GM12878 (cell line): ENCODE results near the gene TOR2A. TPM values are rescaled to one million over a fixed set of nuclear protein-coding genes. Genes with fewer than 3 reads are reported as not detected.

Source experiments
- BACH1 ChIP-seq: fragments of 450-650 bp; IDR thresholded peaks from 2 replicates; pipeline ENCODE4 v1.6.1; 2017; ENCODE audit warnings: mild to moderate bottlenecking, borderline replicate concordance
- CBFB ChIP-seq: IDR thresholded peaks from 2 replicates; pipeline ENCODE4 v1.6.1; 2016; ENCODE audit warnings: antibody characterized with exemption, low read depth
- CREM ChIP-seq: IDR thresholded peaks from 2 replicates; pipeline ENCODE4 v1.6.1; 2014; ENCODE audit warnings: antibody characterized with exemption, low read depth
- ESRRA ChIP-seq: IDR thresholded peaks from 2 replicates; pipeline ENCODE4 v1.6.1; 2012; ENCODE audit warnings: mild to moderate bottlenecking, low read length, improper control_type of control experiment
- EZH2 ChIP-seq: IDR thresholded peaks from 2 replicates; pipeline ENCODE4 v1.6.1; 2012; ENCODE audit warnings: low read depth, mild to moderate bottlenecking, control low read depth, inconsistent platforms, low read length, borderline replicate concordance; ENCODE audit not compliant: control insufficient read depth
- FOXK2 ChIP-seq: fragments of 450-650 bp; IDR thresholded peaks from 2 replicates; pipeline ENCODE4 v1.6.1; 2017; ENCODE audit warnings: mild to moderate bottlenecking, moderate library complexity
- MEF2A ChIP-seq: IDR thresholded peaks from 2 replicates; pipeline ENCODE4 v1.6.1; 2011; ENCODE audit warnings: low read depth, mild to moderate bottlenecking, low read length, moderate library complexity; ENCODE audit not compliant: insufficient read depth
- MTA2 ChIP-seq: fragments of 450-650 bp; IDR thresholded peaks from 2 replicates; pipeline ENCODE4 v1.6.1; 2016; ENCODE audit warnings: low read depth, mild to moderate bottlenecking, moderate library complexity
- MYB ChIP-seq: fragments of 150-350 bp; IDR thresholded peaks from 2 replicates; pipeline ENCODE4 v1.6.1; 2014; ENCODE audit warnings: mild to moderate bottlenecking, low read depth, low read length, borderline replicate concordance
- NR2C1 ChIP-seq: fragments of 450-650 bp; IDR thresholded peaks from 2 replicates; pipeline ENCODE4 v1.6.1; 2017; ENCODE audit warnings: antibody characterized with exemption, mild to moderate bottlenecking, moderate library complexity
- PKNOX1 ChIP-seq: fragments of 450-650 bp; IDR thresholded peaks from 2 replicates; pipeline ENCODE4 v1.6.1; 2016; ENCODE audit warnings: mild to moderate bottlenecking
- SREBF1 ChIP-seq: IDR thresholded peaks from 2 replicates; pipeline ENCODE4 v1.6.1; 2012; ENCODE audit warnings: mild to moderate bottlenecking, low read length
- TARDBP ChIP-seq: IDR thresholded peaks from 2 replicates; pipeline ENCODE4 v1.6.1; 2016; ENCODE audit warnings: borderline replicate concordance
- TCF12 ChIP-seq: IDR thresholded peaks from 2 replicates; pipeline ENCODE4 v1.6.1; 2011; ENCODE audit warnings: low read depth, mild to moderate bottlenecking, low read length
- TCF3 ChIP-seq: IDR thresholded peaks from 2 replicates; pipeline ENCODE4 v1.6.1; 2012; ENCODE audit warnings: low read depth, mild to moderate bottlenecking, low read length, borderline replicate concordance; ENCODE audit not compliant: insufficient read depth
- YY1 ChIP-seq: IDR thresholded peaks from 2 replicates; pipeline ENCODE4 v1.6.1; 2011; ENCODE audit warnings: low read depth, mild to moderate bottlenecking, low read length
- ZBTB40 ChIP-seq: fragments of 450-650 bp; IDR thresholded peaks from 2 replicates; pipeline ENCODE4 v1.6.1; 2016; ENCODE audit warnings: mild to moderate bottlenecking, moderate library complexity, borderline replicate concordance
- ZNF622 ChIP-seq: fragments of 450-650 bp; IDR thresholded peaks from 2 replicates; pipeline ENCODE4 v1.6.1; 2017; ENCODE audit warnings: mild to moderate bottlenecking, inconsistent platforms
- polyA plus RNA-seq, 11 experiments: library from polyadenylated mRNA; depleted of rRNA in 4 of 11; unstranded in 6 of 11; stranded (reverse) in 5 of 11; fragments of >200 nt; fragmentation: Nextera tagmentation in 4 of 11; fragmentation: Illumina TruSeq in 1 of 11; extraction: Ambion mirVana in 4 of 11; extraction: Trizol in 1 of 11; gene quantifications; 1 replicate in 1 of 11; 2 replicates in 10 of 11; pipeline versions ENCODE4 v1.2.1 to v1.2.3, GENCODE V29; 2011 to 2016; ENCODE audit warnings: inconsistent platforms in 2 of 11, missing spikeins in 2 of 11, low read depth in 1 of 11
- total RNA-seq, 4 experiments: library from RNA; depleted of rRNA in 3 of 4; stranded (reverse); fragments of >200 nt in 3 of 4; fragmentation: Illumina TruSeq in 1 of 4; extraction: Trizol in 1 of 4; gene quantifications; 2 replicates each; pipeline versions ENCODE4 v1.2.1 to v1.2.3, GENCODE V29; 2013 to 2021
- TF ChIP-seq, protein P1 (sequence below): IDR thresholded peaks from 2 replicates; pipeline ENCODE4 v1.6.1; 2012; ENCODE audit warnings: low read depth, low read length, improper control_type of control experiment
- TF ChIP-seq, protein P2 (sequence below), 3 experiments: IDR thresholded peaks in 2 of 3; conservative IDR thresholded peaks in 1 of 3; 2 replicates each; pipeline ENCODE4 v1.5.1; 2011; ENCODE audit warnings: low read depth in 3 of 3, low read length in 3 of 3, mild to moderate bottlenecking in 3 of 3, control low read depth in 2 of 3, moderate library complexity in 2 of 3, inconsistent platforms in 1 of 3, mixed read lengths in 1 of 3; ENCODE audit not compliant: control insufficient read depth in 2 of 3, insufficient read depth in 1 of 3; ENCODE audit errors: extremely low read depth in 1 of 3
- TF ChIP-seq, protein P3 (sequence below): IDR thresholded peaks from 2 replicates; pipeline ENCODE4 v1.6.1; 2011; ENCODE audit warnings: borderline replicate concordance, low read depth, mild to moderate bottlenecking, moderate library complexity, mixed read lengths, low read length; ENCODE audit not compliant: insufficient read depth; ENCODE audit errors: extremely low read length

The TOR2A gene
- total and polyA plus RNA-seq, 10 of the 15 experiments (the other 5 are each of a cell fraction or from before 2014, with no cell fraction given), result 0.52 to 23.7 (median 8.5) TPM

- TF ChIP-seq ZBTB40, result peak; percentile 82; the same call in 1 of the 2 replicates
- no peak for TF ChIP-seq EZH2
- TF ChIP-seq ESRRA, result no peak
- TF ChIP-seq YY1, result peak; percentile 100
- no peak for TF ChIP-seq TCF12
- peak; percentile 45 for TF ChIP-seq FOXK2
- no peak for TF ChIP-seq CBFB
- TF ChIP-seq TARDBP, result peak; percentile 42; the same call in 1 of the 2 replicates
- no peak for TF ChIP-seq MEF2A
- TF ChIP-seq, protein P1, sequence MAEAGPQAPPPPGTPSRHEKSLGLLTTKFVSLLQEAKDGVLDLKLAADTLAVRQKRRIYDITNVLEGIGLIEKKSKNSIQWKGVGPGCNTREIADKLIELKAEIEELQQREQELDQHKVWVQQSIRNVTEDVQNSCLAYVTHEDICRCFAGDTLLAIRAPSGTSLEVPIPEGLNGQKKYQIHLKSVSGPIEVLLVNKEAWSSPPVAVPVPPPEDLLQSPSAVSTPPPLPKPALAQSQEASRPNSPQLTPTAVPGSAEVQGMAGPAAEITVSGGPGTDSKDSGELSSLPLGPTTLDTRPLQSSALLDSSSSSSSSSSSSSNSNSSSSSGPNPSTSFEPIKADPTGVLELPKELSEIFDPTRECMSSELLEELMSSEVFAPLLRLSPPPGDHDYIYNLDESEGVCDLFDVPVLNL, result no peak
- peak; percentile 90 for TF ChIP-seq PKNOX1
- TF ChIP-seq TCF3, result no peak
- peak; percentile 67 for TF ChIP-seq NR2C1
- TF ChIP-seq SREBF1, result no peak
- TF ChIP-seq ZNF622, result no peak
- TF ChIP-seq, protein P2, sequence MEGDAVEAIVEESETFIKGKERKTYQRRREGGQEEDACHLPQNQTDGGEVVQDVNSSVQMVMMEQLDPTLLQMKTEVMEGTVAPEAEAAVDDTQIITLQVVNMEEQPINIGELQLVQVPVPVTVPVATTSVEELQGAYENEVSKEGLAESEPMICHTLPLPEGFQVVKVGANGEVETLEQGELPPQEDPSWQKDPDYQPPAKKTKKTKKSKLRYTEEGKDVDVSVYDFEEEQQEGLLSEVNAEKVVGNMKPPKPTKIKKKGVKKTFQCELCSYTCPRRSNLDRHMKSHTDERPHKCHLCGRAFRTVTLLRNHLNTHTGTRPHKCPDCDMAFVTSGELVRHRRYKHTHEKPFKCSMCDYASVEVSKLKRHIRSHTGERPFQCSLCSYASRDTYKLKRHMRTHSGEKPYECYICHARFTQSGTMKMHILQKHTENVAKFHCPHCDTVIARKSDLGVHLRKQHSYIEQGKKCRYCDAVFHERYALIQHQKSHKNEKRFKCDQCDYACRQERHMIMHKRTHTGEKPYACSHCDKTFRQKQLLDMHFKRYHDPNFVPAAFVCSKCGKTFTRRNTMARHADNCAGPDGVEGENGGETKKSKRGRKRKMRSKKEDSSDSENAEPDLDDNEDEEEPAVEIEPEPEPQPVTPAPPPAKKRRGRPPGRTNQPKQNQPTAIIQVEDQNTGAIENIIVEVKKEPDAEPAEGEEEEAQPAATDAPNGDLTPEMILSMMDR (IDR thresholded peaks at IDR 0.05 in 2 of 3, conservative IDR thresholded peaks at IDR 0.05 in 1 of 3; ENCODE audit: control insufficient read depth in 2 of 3, extremely low read depth in 1 of 3, insufficient read depth in 1 of 3, low read depth in 3 of 3, low read length in 3 of 3), result no peak
- peak; percentile 96 for TF ChIP-seq CREM
- TF ChIP-seq, protein P3, sequence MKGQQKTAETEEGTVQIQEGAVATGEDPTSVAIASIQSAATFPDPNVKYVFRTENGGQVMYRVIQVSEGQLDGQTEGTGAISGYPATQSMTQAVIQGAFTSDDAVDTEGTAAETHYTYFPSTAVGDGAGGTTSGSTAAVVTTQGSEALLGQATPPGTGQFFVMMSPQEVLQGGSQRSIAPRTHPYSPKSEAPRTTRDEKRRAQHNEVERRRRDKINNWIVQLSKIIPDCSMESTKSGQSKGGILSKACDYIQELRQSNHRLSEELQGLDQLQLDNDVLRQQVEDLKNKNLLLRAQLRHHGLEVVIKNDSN, result no peak
- no peak for TF ChIP-seq MTA2
- TF ChIP-seq BACH1, result 0 out of 2 replicates have a peak, but pooled peaks have one; percentile 13
- TF ChIP-seq MYB, result no peak
Measured at GRCh38 chr9:127715470-127716337, 19.4 kb downstream of the TOR2A start, which contains the start of the genes PTRH1 and TTC16 (continued).
